ENCODE data around the gene CENPU. TPM values are rescaled to one million over a fixed set of nuclear protein-coding genes. Genes with fewer than 3 reads are reported as not detected.

Gene CENPU
- total RNA-seq, 1 donor from 2014 or later, result 1.7 TPM

- Histone ChIP-seq H3K4me3 (no peak overlapping the region), H3K27me3 (no peaks in the 10 kb centered on the region), H3K36me3 (peaks cover 28% of the 10 kb centered on the region), H3K27ac (no peak overlapping the region), H3K9me3 (no peaks in the 10 kb centered on the region), H3K4me1 (peaks cover 6% of the 10 kb centered on the region)
- ATAC-seq, result no peak
- intact Hi-C loops (cut with DNase I), result no loop called here
- no peak for TF ChIP-seq CTCF (IDR thresholded peaks at IDR 0.05)
- no peak for DNase-seq
These were observed 64.6 kb downstream of the CENPU start for GRCh38 chr4:184669251-184669650.

GRCh38 chr4:184668511-184669114 is 65.3 kb downstream of the CENPU start:
- no peaks in the 10 kb centered on the region for H3K27me3 ChIP-seq
- H3K4me3 ChIP-seq, result no peak overlapping the region
- no peak overlapping the region for H3K27ac ChIP-seq
- H3K9me3 ChIP-seq, result no peaks in the 10 kb centered on the region
- peaks cover 28% of the 10 kb centered on the region for H3K36me3 ChIP-seq
- ATAC-seq (peak; percentile 58), DNase-seq (no peak)
- H3K4me1 ChIP-seq, result peaks cover 6% of the 10 kb centered on the region
- TF ChIP-seq CTCF (IDR thresholded peaks at IDR 0.05), result no peak
- intact Hi-C loops (cut with DNase I), result no loop called here

- Histone ChIP-seq H3K9me3 (no peaks in the 10 kb centered on the region), H3K36me3 (peaks cover 28% of the 10 kb centered on the region), H3K4me3 (no peak overlapping the region), H3K27ac (no peak overlapping the region), H3K4me1 (peaks cover 6% of the 10 kb centered on the region), H3K27me3 (no peaks in the 10 kb centered on the region)
- TF ChIP-seq CTCF (IDR thresholded peaks at IDR 0.05), result no peak
- intact Hi-C loops (cut with DNase I), result no loop called here
- ATAC-seq (no peak), DNase-seq (no peak)
These were observed 65.8 kb downstream of the CENPU start for GRCh38 chr4:184668096-184668495.

- Histone ChIP-seq H3K36me3 (peaks cover 18% of the 10 kb centered on the region), H3K27ac (no peak overlapping the region), H3K4me3 (no peak overlapping the region), H3K27me3 (no peaks in the 10 kb centered on the region), H3K9me3 (no peaks in the 10 kb centered on the region), H3K4me1 (peaks cover 6% of the 10 kb centered on the region)
- intact Hi-C loops (cut with DNase I), result no loop called here
- TF ChIP-seq CTCF (IDR thresholded peaks at IDR 0.05), result no peak
- DNase-seq, result no peak
- no peak for ATAC-seq
These were observed 67.2 kb downstream of the CENPU start for GRCh38 chr4:184666670-184667069.

- ATAC-seq (peak; percentile 82), DNase-seq (no peak)
- peaks cover 23% of the 10 kb centered on the region for H3K36me3 ChIP-seq
- H3K27me3 ChIP-seq, result no peaks in the 10 kb centered on the region
- H3K9me3 ChIP-seq, result no peaks in the 10 kb centered on the region
- H3K4me3 ChIP-seq, result no peak overlapping the region
- H3K4me1 ChIP-seq, result peaks cover 6% of the 10 kb centered on the region
- intact Hi-C loops (cut with DNase I), result no loop called here
- TF ChIP-seq CTCF (IDR thresholded peaks at IDR 0.05), result no peak
- H3K27ac ChIP-seq, result no peak overlapping the region
These were observed 69.3 kb downstream of the CENPU start for GRCh38 chr4:184664445-184665210.
